HCT116 (cell line): ENCODE results near the gene A3GALT2. TPM values are rescaled to one million over a fixed set of nuclear protein-coding genes. Genes with fewer than 3 reads are reported as not detected.

Experiments
- ATAC-seq: fragments of 200-7000 bp; cut with Tn5 transposase; 2 replicates; pipeline ENCODE4 v1.9.1; 2020; ENCODE audit warnings: mild to moderate bottlenecking, moderate library complexity
- BruUV-seq: library from RNA; stranded (reverse); fragments of 400-500 nt; replicated peaks from 2 replicates; lab custom pipeline; 2021; lab: Mats Ljungman, UMichigan
- CTCF ChIA-PET: fragments of 300-600 bp; sonication (Branson Sonifier 250); formaldehyde crosslinking; loops from one replicate; lab custom pipeline; 2021; ENCODE audit warnings: antibody characterized with exemption; lab: Charles Lee
- POLR2A ChIA-PET: fragments of 300-600, 350-600 bp; sonication (Branson Sonifier 250); formaldehyde crosslinking; loops from one replicate; lab custom pipeline; 2021; ENCODE audit warnings: antibody characterized with exemption; lab: Charles Lee
- RAD21 ChIA-PET, 2 experiments: fragments of 300-600 bp; sonication (Branson Sonifier 250); formaldehyde crosslinking; loops; one replicate each; lab custom pipeline; 2023; ENCODE audit warnings: low total read pairs in 2 of 2; ENCODE audit not compliant: uncharacterized antibody in 2 of 2, unreplicated experiment in 2 of 2, low non-redundant PET in 1 of 2; lab: Charles Lee
- DNase-seq: peaks from one replicate; pipeline ENCODE4 v3.0.0-alpha.2; 2010; ENCODE audit warnings: low read depth, low spot score
- H2AFZ ChIP-seq: fragments of 200-600 bp; shearing (Covaris generic), sonication (generic); 2 replicates; pipeline ENCODE4 v1.6.1; 2017; ENCODE audit warnings: low read depth, mixed run types, mixed read lengths, antibody characterized with exemption, low read length; ENCODE audit not compliant: poor library complexity, severe bottlenecking
- H3K27ac ChIP-seq: 2 replicates; pipeline ENCODE4 v1.5.1; 2012; ENCODE audit warnings: low read depth, low read length
- H3K27me3 ChIP-seq: fragments of 200-600 bp; sonication (generic); 2 replicates; pipeline ENCODE4 v1.6.1; 2016; ENCODE audit warnings: mixed run types, low read length, mixed read lengths; ENCODE audit not compliant: insufficient read depth
- H3K36me3 ChIP-seq, 2 experiments: fragments of 200-500 bp in 1 of 2; fragments of 200-600 bp in 1 of 2; sonication (Bioruptor generic) in 1 of 2; sonication (generic) in 1 of 2; 2 replicates each; pipeline versions ENCODE4 v1.5.1 to v1.6.1; 2014 to 2016; ENCODE audit warnings: low read length in 2 of 2, inconsistent platforms in 1 of 2, mixed read lengths in 1 of 2, mixed run types in 1 of 2; ENCODE audit not compliant: insufficient read depth in 2 of 2, control insufficient read depth in 1 of 2
- H3K4me1 ChIP-seq, 2 experiments: fragments of 200-600 bp in 1 of 2; sonication (generic) in 1 of 2; 2 replicates each; pipeline versions ENCODE4 v1.5.1 to v1.6.1; 2012 to 2017; ENCODE audit warnings: low read length in 2 of 2, inconsistent platforms in 1 of 2, mild to moderate bottlenecking in 1 of 2, mixed read lengths in 1 of 2, mixed run types in 1 of 2, moderate library complexity in 1 of 2; ENCODE audit not compliant: insufficient read depth in 2 of 2, control insufficient read depth in 1 of 2
- H3K4me2 ChIP-seq: fragments of 200-600 bp; sonication (generic); 2 replicates; pipeline ENCODE4 v1.6.1; 2017; ENCODE audit warnings: mixed run types, low read length, mixed read lengths
- H3K4me3 ChIP-seq, 2 experiments: fragments of 200-600 bp in 1 of 2; sonication (generic) in 1 of 2; replicated peaks in 1 of 2; 2 replicates each; pipeline ENCODE4 v1.5.1; 2011 to 2016; ENCODE audit warnings: low read length in 2 of 2, control low read depth in 1 of 2, low read depth in 1 of 2, mild to moderate bottlenecking in 1 of 2, mixed read lengths in 1 of 2, mixed run types in 1 of 2
- H3K79me2 ChIP-seq: fragments of 200-600 bp; sonication (generic); 2 replicates; pipeline ENCODE4 v1.6.1; 2017; ENCODE audit warnings: mild to moderate bottlenecking, mixed run types, low read length, moderate library complexity, mixed read lengths; ENCODE audit not compliant: insufficient read depth
- H3K9ac ChIP-seq: fragments of 200-600 bp; sonication (generic); 2 replicates; pipeline ENCODE4 v1.6.1; 2016; ENCODE audit warnings: low read length, mixed read lengths
- H3K9me2 ChIP-seq: fragments of 200-600 bp; sonication (generic), shearing (Covaris generic); 2 replicates; pipeline ENCODE4 v1.6.1; 2017; ENCODE audit warnings: mixed run types, mild to moderate bottlenecking, moderate library complexity; ENCODE audit not compliant: insufficient read depth
- H3K9me3 ChIP-seq, 2 experiments: fragments of 200-500 bp in 1 of 2; fragments of 200-600 bp in 1 of 2; sonication (Bioruptor generic) in 1 of 2; sonication (generic) in 1 of 2; 2 replicates each; pipeline ENCODE4 v1.6.1; 2014 to 2017; ENCODE audit warnings: low read length in 2 of 2, mixed read lengths in 2 of 2, inconsistent platforms in 1 of 2, low read depth in 1 of 2, mild to moderate bottlenecking in 1 of 2, mixed run types in 1 of 2, moderate library complexity in 1 of 2; ENCODE audit not compliant: control insufficient read depth in 1 of 2, insufficient read depth in 1 of 2
- H4K20me1 ChIP-seq: fragments of 200-600 bp; sonication (generic), shearing (Covaris generic); 2 replicates; pipeline ENCODE4 v1.6.1; 2017; ENCODE audit warnings: mixed run types, mild to moderate bottlenecking, moderate library complexity; ENCODE audit not compliant: insufficient read depth
- CBX3 ChIP-seq: IDR thresholded peaks from 2 replicates; pipeline ENCODE4 v1.6.1; 2012; ENCODE audit warnings: low read depth
- EGR1 ChIP-seq: IDR thresholded peaks from 2 replicates; pipeline ENCODE4 v1.6.1; 2012; ENCODE audit warnings: low read depth
- ELF1 ChIP-seq: IDR thresholded peaks from 2 replicates; pipeline ENCODE4 v1.6.1; 2012; ENCODE audit warnings: low read depth, borderline replicate concordance
- EZH2 ChIP-seq: fragments of 200-600 bp; sonication (generic); IDR thresholded peaks from 2 replicates; pipeline ENCODE4 v1.6.1; 2017; ENCODE audit warnings: antibody characterized with exemption, mixed run types
- EZH2phosphoT487 ChIP-seq: fragments of 200-600 bp; IDR thresholded peaks from 2 replicates; pipeline ENCODE4 v1.6.1; 2018; ENCODE audit warnings: antibody characterized with exemption, borderline replicate concordance
- POLR2AphosphoS5 ChIP-seq: IDR thresholded peaks from 2 replicates; pipeline ENCODE4 v1.6.1; 2011; ENCODE audit warnings: mild to moderate bottlenecking, low read depth, low read length, moderate library complexity
- REST ChIP-seq: IDR thresholded peaks from 2 replicates; pipeline ENCODE4 v1.6.1; 2012; ENCODE audit warnings: low read depth
- SRF ChIP-seq: IDR thresholded peaks from 2 replicates; pipeline ENCODE4 v1.6.1; 2012; ENCODE audit warnings: low read depth
- YY1 ChIP-seq: IDR thresholded peaks from 2 replicates; pipeline ENCODE4 v1.6.1; 2011; ENCODE audit warnings: low read length, low read depth, moderate library complexity, mild to moderate bottlenecking; ENCODE audit not compliant: insufficient replicate concordance; ENCODE audit errors: extremely low read depth
- ZBTB33 ChIP-seq: IDR thresholded peaks from 2 replicates; pipeline ENCODE4 v1.6.1; 2011; ENCODE audit warnings: mild to moderate bottlenecking, low read length, moderate library complexity; ENCODE audit not compliant: insufficient replicate concordance; ENCODE audit errors: extremely low read depth
- ZFX ChIP-seq: fragments of 450-650 bp; IDR thresholded peaks from 2 replicates; pipeline ENCODE4 v1.6.1; 2017
- ZNF274 ChIP-seq: fragments of 200-500 bp; sonication (Bioruptor generic); IDR thresholded peaks from 2 replicates; pipeline ENCODE4 v1.6.1; 2014; ENCODE audit warnings: mild to moderate bottlenecking, low read depth, low read length, inconsistent platforms
- intact Hi-C: fragments of 100-400 bp; cut with micrococcal nuclease; formaldehyde crosslinking; loops from 2 replicates; pipeline ENCODE4 v1.10.0; 2022
- total RNA-seq: library from RNA; stranded (reverse); gene quantifications from one replicate; pipeline ENCODE4 v1.2.1, GENCODE V29; 2021; ENCODE audit not compliant: unreplicated experiment
- TF ChIP-seq, protein P1 (sequence below), 3 experiments: fragments of 200-600 bp in 1 of 3; sonication (generic) in 1 of 3; IDR thresholded peaks in 2 of 3; conservative IDR thresholded peaks in 1 of 3; 2 replicates each; pipeline ENCODE4 v1.5.1; 2012 to 2017; ENCODE audit warnings: low read depth in 2 of 3, low read length in 2 of 3, antibody characterized with exemption in 1 of 3, borderline replicate concordance in 1 of 3, control low read depth in 1 of 3, mild to moderate bottlenecking in 1 of 3, mixed read lengths in 1 of 3, mixed run types in 1 of 3, moderate library complexity in 1 of 3; ENCODE audit not compliant: insufficient read depth in 1 of 3

Gene A3GALT2
- total RNA-seq, 1 experiment from 2014 or later = not detected

GRCh38 chr1:33296824-33297223 is 24.1 kb downstream of the A3GALT2 start:
- intact Hi-C loops = loop anchor here (5.0 kb wide), 2 partner anchors 160 to 185 kb away; no protein-coding TSS in a partner anchor
- ATAC-seq = no peak
- CTCF ChIA-PET = interaction anchor here (0.7 to 3.8 kb wide), 8 partner anchors 22 to 336 kb away, joined by 3 to 37 read pairs (median 4); partner anchors contain the start of gene ZSCAN20

More at GRCh38 chr1:33296824-33297223, 24.1 kb downstream of the A3GALT2 start:
- POLR2A ChIA-PET = interaction anchor here (0.6 kb wide), 1 partner anchor 293 kb away, joined by 3 read pairs; no protein-coding TSS in a partner anchor
- H3K27me3 ChIP-seq = no peaks in the 10 kb centered on the region
- RAD21 ChIA-PET = interaction anchor here in 1 of 2 experiments (0.7 to 1.0 kb wide), 2 partner anchors 198 to 316 kb away, joined by 3 read pairs; no protein-coding TSS in a partner anchor
- H3K9ac ChIP-seq = no peak overlapping the region
- H3K9me2 ChIP-seq = no peaks in the 10 kb centered on the region
- H4K20me1 ChIP-seq = no peaks in the 10 kb centered on the region
- H3K27ac ChIP-seq = no peak overlapping the region
- no peak overlapping the region for H2AFZ ChIP-seq
- H3K9me3 ChIP-seq = no peaks in the 10 kb centered on the region
- H3K4me2 ChIP-seq = no peak overlapping the region
- H3K4me1 ChIP-seq = peaks cover 0 to 8% of the 10 kb centered on the region in 2 experiments; a peak in 2 of 4 replicates
- no peaks in the 10 kb centered on the region for H3K79me2 ChIP-seq
- H3K36me3 ChIP-seq = no peaks in the 10 kb centered on the region
- no TSS peak for BruUV-seq
- no peak overlapping the region for H3K4me3 ChIP-seq
- DNase-seq = no peak
- TF ChIP-seq, protein P1, sequence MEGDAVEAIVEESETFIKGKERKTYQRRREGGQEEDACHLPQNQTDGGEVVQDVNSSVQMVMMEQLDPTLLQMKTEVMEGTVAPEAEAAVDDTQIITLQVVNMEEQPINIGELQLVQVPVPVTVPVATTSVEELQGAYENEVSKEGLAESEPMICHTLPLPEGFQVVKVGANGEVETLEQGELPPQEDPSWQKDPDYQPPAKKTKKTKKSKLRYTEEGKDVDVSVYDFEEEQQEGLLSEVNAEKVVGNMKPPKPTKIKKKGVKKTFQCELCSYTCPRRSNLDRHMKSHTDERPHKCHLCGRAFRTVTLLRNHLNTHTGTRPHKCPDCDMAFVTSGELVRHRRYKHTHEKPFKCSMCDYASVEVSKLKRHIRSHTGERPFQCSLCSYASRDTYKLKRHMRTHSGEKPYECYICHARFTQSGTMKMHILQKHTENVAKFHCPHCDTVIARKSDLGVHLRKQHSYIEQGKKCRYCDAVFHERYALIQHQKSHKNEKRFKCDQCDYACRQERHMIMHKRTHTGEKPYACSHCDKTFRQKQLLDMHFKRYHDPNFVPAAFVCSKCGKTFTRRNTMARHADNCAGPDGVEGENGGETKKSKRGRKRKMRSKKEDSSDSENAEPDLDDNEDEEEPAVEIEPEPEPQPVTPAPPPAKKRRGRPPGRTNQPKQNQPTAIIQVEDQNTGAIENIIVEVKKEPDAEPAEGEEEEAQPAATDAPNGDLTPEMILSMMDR (IDR thresholded peaks at IDR 0.05 in 2 of 3, conservative IDR thresholded peaks at IDR 0.05 in 1 of 3; ENCODE audit: borderline replicate concordance in 1 of 3, insufficient read depth in 1 of 3, low read depth in 2 of 3, low read length in 2 of 3) = no peak
- TF ChIP-seq EZH2 = no peak
- no peak for TF ChIP-seq ZBTB33
- TF ChIP-seq ZNF274 = no peak
- TF ChIP-seq EZH2phosphoT487 = no peak
- no peak for TF ChIP-seq REST
- no peak for TF ChIP-seq ELF1
- TF ChIP-seq POLR2AphosphoS5 = no peak
- no peak for TF ChIP-seq EGR1
- no peak for TF ChIP-seq SRF
- TF ChIP-seq CBX3 = no peak
- TF ChIP-seq ZFX = no peak
- TF ChIP-seq YY1 = no peak
